Smooth muscle cell (in vitro differentiated cells): Measurements from ENCODE around the gene GFOD2. TPM values are rescaled to one million over a fixed set of nuclear protein-coding genes. Genes with fewer than 3 reads are reported as not detected.

Source experiments
- DNase-seq: peaks from one replicate; lab custom pipeline; 2025; ENCODE audit not compliant: unreplicated experiment; lab: John Stamatoyannopoulos, UW
- H2AFZ ChIP-seq: fragments of 200-600 bp; sonication (generic); 2 replicates; pipeline ENCODE4 v1.6.0; 2016; ENCODE audit warnings: antibody characterized with exemption, low read depth, mild to moderate bottlenecking
- H3F3A ChIP-seq: fragments of 200-600 bp; sonication (generic); 2 replicates; pipeline ENCODE4 v1.6.0; 2017; ENCODE audit warnings: antibody characterized with exemption, low read depth
- H3K27ac ChIP-seq: fragments of 200-600 bp; sonication (generic); 2 replicates; pipeline ENCODE4 v1.5.1; 2016; ENCODE audit warnings: low read depth, mild to moderate bottlenecking
- H3K27me3 ChIP-seq: fragments of 200-600 bp; sonication (generic); 2 replicates; pipeline ENCODE4 v1.6.1; 2016; ENCODE audit warnings: low read depth, mild to moderate bottlenecking
- H3K36me3 ChIP-seq: fragments of 200-600 bp; sonication (generic); 2 replicates; pipeline ENCODE4 v1.5.1; 2016; ENCODE audit warnings: low read depth
- H3K4me1 ChIP-seq: fragments of 200-600 bp; sonication (generic); 2 replicates; pipeline ENCODE4 v1.5.1; 2016; ENCODE audit warnings: low read depth
- H3K4me2 ChIP-seq: fragments of 200-600 bp; sonication (generic); 2 replicates; pipeline ENCODE4 v1.6.0; 2016; ENCODE audit warnings: mild to moderate bottlenecking
- H3K4me3 ChIP-seq: fragments of 200-600 bp; sonication (generic); 2 replicates; pipeline ENCODE4 v1.5.1; 2016; ENCODE audit warnings: mild to moderate bottlenecking
- H3K79me2 ChIP-seq: fragments of 200-600 bp; sonication (generic); 2 replicates; pipeline ENCODE4 v1.6.0; 2016; ENCODE audit warnings: low read depth, mild to moderate bottlenecking
- H3K9ac ChIP-seq: fragments of 200-600 bp; sonication (generic); 2 replicates; pipeline ENCODE4 v1.6.0; 2016; ENCODE audit warnings: low read depth
- H3K9me3 ChIP-seq: fragments of 200-600 bp; sonication (generic); replicated peaks from 2 replicates; pipeline ENCODE4 v1.5.1; 2016; ENCODE audit warnings: low read depth
- H4K20me1 ChIP-seq: fragments of 200-600 bp; sonication (generic); 2 replicates; pipeline ENCODE4 v1.6.0; 2016; ENCODE audit warnings: low read depth
- CTCF ChIP-seq: fragments of 200-600 bp; sonication (generic); IDR thresholded peaks from 2 replicates; pipeline ENCODE4 v1.5.1; 2017; ENCODE audit warnings: borderline replicate concordance, mild to moderate bottlenecking, antibody characterized with exemption; ENCODE audit not compliant: insufficient read depth, poor library complexity, severe bottlenecking
- WGBS: methylation state at CpG from one replicate; pipeline ENCODE4 v1.1.7; 2016; ENCODE audit warnings: low lambda C conversion rate; 5-methylcytosine and 5-hydroxymethylcytosine counted together
- polyA plus RNA-seq: library from polyadenylated mRNA; unstranded; fragments of >200 nt; fragmentation: Nextera tagmentation; extraction: Ambion mirVana; gene quantifications from 2 replicates; pipeline ENCODE4 v1.2.1, GENCODE V29; 2016
- total RNA-seq: library from RNA; depleted of rRNA; stranded (reverse); fragments of >200 nt; gene quantifications from 2 replicates; pipeline ENCODE4 v1.2.3, GENCODE V29; 2014

GFOD2 gene
- total and polyA plus RNA-seq, 2 experiments from 2014 or later = 15.0 to 15.1 TPM

GRCh38 chr16:67731071-67731752 is 12.1 kb upstream of the GFOD2 start:
- H3K27me3 ChIP-seq = no peaks in the 10 kb centered on the region
- H3K79me2 ChIP-seq = no peaks in the 10 kb centered on the region
- no peak overlapping the region for H3K9ac ChIP-seq
- no peaks in the 10 kb centered on the region for H3K36me3 ChIP-seq
- H3F3A ChIP-seq = no peaks in the 10 kb centered on the region
- H2AFZ ChIP-seq = no peak overlapping the region
- DNase-seq = no peak
- no peak overlapping the region for H3K4me3 ChIP-seq
- H4K20me1 ChIP-seq = no peaks in the 10 kb centered on the region
- 95% methylated on average over 9 of the region's 9 CpGs for WGBS
- no peak overlapping the region for H3K27ac ChIP-seq
- no peak overlapping the region for H3K4me2 ChIP-seq
- H3K4me1 ChIP-seq = no peaks in the 10 kb centered on the region
- no peaks in the 10 kb centered on the region for H3K9me3 ChIP-seq
- no peak for TF ChIP-seq CTCF

GRCh38 chr16:67730326-67730725 is 11.2 kb upstream of the GFOD2 start:
- no peaks in the 10 kb centered on the region for H3K79me2 ChIP-seq
- 95% methylated on average over 6 of the region's 6 CpGs for WGBS

DNA sequence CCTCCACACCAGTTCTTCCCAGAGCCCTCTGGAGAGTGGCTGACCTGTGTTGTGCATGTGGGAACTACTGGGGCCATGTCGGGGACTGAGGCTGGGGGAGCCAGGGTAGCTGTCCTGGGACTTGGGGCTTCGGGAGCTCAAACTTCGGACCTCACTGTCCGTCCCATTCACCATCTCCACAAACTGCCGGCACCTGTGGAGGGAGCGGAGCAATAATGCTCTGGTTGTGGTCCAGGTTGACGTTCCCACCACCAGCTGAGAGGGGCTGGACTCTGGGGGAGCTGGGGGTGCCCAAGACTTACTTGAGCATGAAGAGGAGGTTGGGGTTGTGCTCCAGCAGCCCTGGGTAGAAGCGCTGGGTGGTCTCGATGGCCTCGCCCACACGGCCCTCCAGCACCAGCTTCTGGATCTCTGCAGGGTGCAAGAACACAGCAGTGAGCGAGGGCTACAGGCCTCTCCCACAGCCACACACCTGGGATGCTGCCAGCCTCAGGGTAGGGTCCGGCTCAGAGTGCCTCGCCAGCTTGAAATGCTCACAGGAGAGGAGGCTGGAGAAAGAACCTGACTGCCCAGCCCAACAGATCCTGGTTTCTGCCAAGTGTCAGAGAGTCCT is 10.6 kb upstream of the GFOD2 start:
- no peak overlapping the region for H3K4me2 ChIP-seq
- no peaks in the 10 kb centered on the region for H3K4me1 ChIP-seq
- H3K9ac ChIP-seq = no peak overlapping the region
- WGBS = over 99% methylated on average over 14 of the region's 14 CpGs
- no peaks in the 10 kb centered on the region for H3K9me3 ChIP-seq
- no peak for DNase-seq
- H3K4me3 ChIP-seq = no peak overlapping the region
- H2AFZ ChIP-seq = no peak overlapping the region
- no peaks in the 10 kb centered on the region for H3K36me3 ChIP-seq
- H3K27ac ChIP-seq = no peak overlapping the region
- H3K27me3 ChIP-seq = no peaks in the 10 kb centered on the region
- H3K79me2 ChIP-seq = no peaks in the 10 kb centered on the region
- H4K20me1 ChIP-seq = no peaks in the 10 kb centered on the region
- TF ChIP-seq CTCF = no peak
- H3F3A ChIP-seq = no peaks in the 10 kb centered on the region

More at GRCh38 chr16:67730326-67730725, 11.2 kb upstream of the GFOD2 start:
- H4K20me1 ChIP-seq = no peaks in the 10 kb centered on the region
- H3K27ac ChIP-seq = no peak overlapping the region
- TF ChIP-seq CTCF = no peak
- H3K4me3 ChIP-seq = no peak overlapping the region
- H3K36me3 ChIP-seq = no peaks in the 10 kb centered on the region
- H3K4me1 ChIP-seq = no peaks in the 10 kb centered on the region
- H3K9ac ChIP-seq = no peak overlapping the region
- no peaks in the 10 kb centered on the region for H3F3A ChIP-seq
- H3K9me3 ChIP-seq = no peaks in the 10 kb centered on the region
- no peak for DNase-seq
- H3K4me2 ChIP-seq = no peak overlapping the region
- H2AFZ ChIP-seq = no peak overlapping the region
- no peaks in the 10 kb centered on the region for H3K27me3 ChIP-seq
